Bronchial epithelial cell (primary cell): ENCODE results near the gene TMEM33. TPM values are rescaled to one million over a fixed set of nuclear protein-coding genes. Genes with fewer than 3 reads are reported as not detected.

Source experiments
- DNase-seq: peaks from one replicate; pipeline ENCODE4 v3.0.0-alpha.2; 2010; ENCODE audit warnings: low read depth
- FAIRE-seq: peaks from 2 replicates; lab custom pipeline; 2011; peaks lifted over from hg19 to GRCh38; lab: Jason Lieb, UNC
- H3K27me3 ChIP-seq: 2 replicates; pipeline ENCODE4 v1.5.1; 2011; ENCODE audit warnings: low read length; ENCODE audit not compliant: control insufficient read depth, insufficient read depth
- H3K36me3 ChIP-seq: 2 replicates; pipeline ENCODE4 v1.5.1; 2011; ENCODE audit warnings: low read length; ENCODE audit not compliant: control insufficient read depth, insufficient read depth
- H3K4me3 ChIP-seq: 2 replicates; pipeline ENCODE4 v1.5.1; 2011; ENCODE audit warnings: mild to moderate bottlenecking, low read depth, low read length, control low read depth
- CTCF ChIP-seq: IDR thresholded peaks from 2 replicates; pipeline ENCODE4 v1.5.1; 2011; ENCODE audit warnings: mild to moderate bottlenecking, moderate library complexity, low read length, control low read depth, inconsistent platforms; ENCODE audit not compliant: insufficient read depth, severe bottlenecking
- total RNA-seq: library from RNA; depleted of rRNA; stranded (reverse); fragments of >200 nt; gene quantifications from 2 replicates; pipeline ENCODE4 v1.2.1, GENCODE V29; 2014

Gene TMEM33
- total RNA-seq, 1 donor from 2014 or later: 106 TPM

GRCh38 chr4:41982716-41983115 lies 47.5 kb downstream of the TMEM33 start:
- H3K36me3 ChIP-seq: no peaks in the 10 kb centered on the region
- no peak for FAIRE-seq
- no peak for DNase-seq
- no peaks in the 10 kb centered on the region for H3K27me3 ChIP-seq
- no peak overlapping the region for H3K4me3 ChIP-seq
- no peak for TF ChIP-seq CTCF

GRCh38 chr4:41985151-41985550 lies 49.9 kb downstream of the TMEM33 start:
- no peak for FAIRE-seq
- no peaks in the 10 kb centered on the region for H3K36me3 ChIP-seq
- H3K4me3 ChIP-seq: no peak overlapping the region
- no peaks in the 10 kb centered on the region for H3K27me3 ChIP-seq
- DNase-seq: no peak
- no peak for TF ChIP-seq CTCF

GRCh38 chr4:41989994-41990364 lies 54.8 kb downstream of the TMEM33 start:
- Histone ChIP-seq H3K4me3 (peak overlapping the region; percentile 77), H3K36me3 (no peaks in the 10 kb centered on the region), H3K27me3 (no peaks in the 10 kb centered on the region)
- DNase-seq (peak; percentile 10), FAIRE-seq (no peak)
- TF ChIP-seq CTCF: no peak

GRCh38 chr4:41990365-41991111 lies 55.3 kb downstream of the TMEM33 start, which contains the start of gene SLC30A9:
SLC30A9 (plus strand) TSS chr4:41990530; CDS start chr4:41990652, 122 bp downstream.
- Histone ChIP-seq H3K36me3 (no peaks in the 10 kb centered on the region), H3K27me3 (no peaks in the 10 kb centered on the region), H3K4me3 (peak within 1 kb of the TSS; percentile 77)
- DNase-seq: peak; percentile 89
- peak; percentile 36 for TF ChIP-seq CTCF
- peak; percentile 99 for FAIRE-seq

GRCh38 chr4:41991916-41992767 lies 56.9 kb downstream of the TMEM33 start:
- Histone ChIP-seq H3K4me3 (no peak overlapping the region), H3K36me3 (no peaks in the 10 kb centered on the region), H3K27me3 (no peaks in the 10 kb centered on the region)
- TF ChIP-seq CTCF: no peak
- FAIRE-seq (no peak), DNase-seq (peak; percentile 70)
